Measurements from ENCODE around the gene CORO1C. TPM values are rescaled to one million over a fixed set of nuclear protein-coding genes. Genes with fewer than 3 reads are reported as not detected.

Gene CORO1C
- total RNA-seq, 4 donors from 2014 or later = 24.7 to 47.6 (median 30.9) TPM

DNA sequence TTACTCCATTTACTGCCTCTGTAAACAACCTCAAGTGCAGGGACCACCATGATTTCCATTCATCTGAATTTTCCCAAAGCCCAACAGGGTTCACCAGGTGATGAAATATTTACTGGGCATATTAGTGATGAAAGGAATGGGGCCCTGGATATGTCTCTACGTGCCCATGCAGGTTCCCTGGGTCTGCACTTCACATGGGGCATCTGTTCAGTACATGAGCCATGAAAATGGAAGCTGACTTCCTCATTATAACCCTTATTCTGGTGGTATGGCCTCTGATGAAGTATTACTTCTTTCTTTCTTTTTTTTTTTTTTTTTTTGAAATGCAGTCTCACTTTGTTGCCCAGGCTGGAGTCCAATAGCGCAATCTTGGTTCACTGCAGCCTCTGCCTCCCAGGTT lies 26.5 kb upstream of the CORO1C start:
- no peak for ATAC-seq
- H3K4me3 ChIP-seq = no peak overlapping the region
- H3K27me3 ChIP-seq = no peaks in the 10 kb centered on the region
- in situ Hi-C loops (cut with MboI; ENCODE audit: low sequenced_read_pairs in 4 of 4) = loop anchor here in 2 of 4 donors (25.0 kb wide), 1 partner anchor 204 kb away; no protein-coding TSS in a partner anchor
- H3K27ac ChIP-seq = no peak overlapping the region
- no peaks in the 10 kb centered on the region for H3K4me1 ChIP-seq
- H3K36me3 ChIP-seq = no peaks in the 10 kb centered on the region
- intact Hi-C loops (cut with DNase I; ENCODE audit: low total_unique reads) = no loop called here
- no peak for DNase-seq
- TF ChIP-seq, protein P1, sequence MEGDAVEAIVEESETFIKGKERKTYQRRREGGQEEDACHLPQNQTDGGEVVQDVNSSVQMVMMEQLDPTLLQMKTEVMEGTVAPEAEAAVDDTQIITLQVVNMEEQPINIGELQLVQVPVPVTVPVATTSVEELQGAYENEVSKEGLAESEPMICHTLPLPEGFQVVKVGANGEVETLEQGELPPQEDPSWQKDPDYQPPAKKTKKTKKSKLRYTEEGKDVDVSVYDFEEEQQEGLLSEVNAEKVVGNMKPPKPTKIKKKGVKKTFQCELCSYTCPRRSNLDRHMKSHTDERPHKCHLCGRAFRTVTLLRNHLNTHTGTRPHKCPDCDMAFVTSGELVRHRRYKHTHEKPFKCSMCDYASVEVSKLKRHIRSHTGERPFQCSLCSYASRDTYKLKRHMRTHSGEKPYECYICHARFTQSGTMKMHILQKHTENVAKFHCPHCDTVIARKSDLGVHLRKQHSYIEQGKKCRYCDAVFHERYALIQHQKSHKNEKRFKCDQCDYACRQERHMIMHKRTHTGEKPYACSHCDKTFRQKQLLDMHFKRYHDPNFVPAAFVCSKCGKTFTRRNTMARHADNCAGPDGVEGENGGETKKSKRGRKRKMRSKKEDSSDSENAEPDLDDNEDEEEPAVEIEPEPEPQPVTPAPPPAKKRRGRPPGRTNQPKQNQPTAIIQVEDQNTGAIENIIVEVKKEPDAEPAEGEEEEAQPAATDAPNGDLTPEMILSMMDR (IDR thresholded peaks at IDR 0.05 in 4 of 5, conservative IDR thresholded peaks at IDR 0.05 in 1 of 5) = no peak
- no peak for TF ChIP-seq POLR2A (IDR thresholded peaks at IDR 0.05)
- no peaks in the 10 kb centered on the region for H3K9me3 ChIP-seq

DNA sequence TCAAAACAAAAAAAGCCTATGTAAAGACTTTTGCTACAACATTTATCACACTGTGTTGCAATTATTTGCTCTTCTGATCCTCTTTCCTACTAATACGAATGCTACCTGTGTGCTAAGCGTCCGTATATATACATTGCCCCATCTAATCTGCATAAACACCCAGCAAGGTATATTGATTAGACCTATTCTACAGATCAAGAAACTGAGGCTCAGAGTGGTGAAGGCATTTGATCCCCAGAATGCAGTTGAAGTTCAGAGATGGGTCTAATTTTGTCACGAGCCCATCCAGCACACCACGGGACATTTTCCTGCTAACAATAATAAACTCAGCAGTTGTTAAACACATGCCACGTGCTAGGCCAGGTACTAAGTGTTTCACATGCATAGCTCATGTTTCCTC lies 25.1 kb upstream of the CORO1C start:
- intact Hi-C loops (cut with DNase I; ENCODE audit: low total_unique reads) (no loop called here), in situ Hi-C loops (cut with MboI; ENCODE audit: low sequenced_read_pairs in 4 of 4) (loop anchor here in 2 of 4 donors (25.0 kb wide), 1 partner anchor 206 kb away; no protein-coding TSS in a partner anchor)

DNA sequence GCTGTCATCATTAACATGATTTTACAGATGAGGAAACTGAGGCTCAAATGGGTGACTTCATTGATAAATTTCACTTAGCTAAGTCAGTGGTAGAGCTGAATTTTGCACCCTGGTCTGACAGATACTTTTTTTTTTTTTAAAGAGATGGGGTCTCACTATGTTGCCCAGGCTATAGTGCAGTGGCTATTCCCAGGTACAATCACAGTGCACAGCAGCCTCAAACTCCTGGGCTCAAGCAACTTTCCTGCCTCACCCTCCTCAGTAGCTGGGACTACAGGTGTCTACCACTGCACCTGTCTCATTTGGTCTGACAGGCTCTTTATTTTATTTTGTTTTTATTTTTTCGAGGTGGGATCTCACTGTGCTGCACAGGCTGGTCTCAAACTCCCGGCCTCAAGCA lies 24.2 kb upstream of the CORO1C start:
- in situ Hi-C loops (cut with MboI; ENCODE audit: low sequenced_read_pairs in 4 of 4) = loop anchor here in 2 of 4 donors (25.0 kb wide), 1 partner anchor 207 kb away; no protein-coding TSS in a partner anchor
- no peak for DNase-seq
- TF ChIP-seq POLR2A (IDR thresholded peaks at IDR 0.05) = no peak
- TF ChIP-seq, protein P1 (IDR thresholded peaks at IDR 0.05 in 4 of 5, conservative IDR thresholded peaks at IDR 0.05 in 1 of 5) = no peak

More for the DNA sequence above, 25.1 kb upstream of the CORO1C start:
- no peak overlapping the region for H3K4me3 ChIP-seq
- H3K36me3 ChIP-seq = no peaks in the 10 kb centered on the region
- H3K27me3 ChIP-seq = no peaks in the 10 kb centered on the region
- no peak for DNase-seq
- no peak overlapping the region for H3K27ac ChIP-seq
- no peaks in the 10 kb centered on the region for H3K4me1 ChIP-seq
- no peak for ATAC-seq
- TF ChIP-seq, protein P1 (IDR thresholded peaks at IDR 0.05 in 4 of 5, conservative IDR thresholded peaks at IDR 0.05 in 1 of 5) = no peak
- TF ChIP-seq POLR2A (IDR thresholded peaks at IDR 0.05) = no peak
- no peaks in the 10 kb centered on the region for H3K9me3 ChIP-seq

DNA sequence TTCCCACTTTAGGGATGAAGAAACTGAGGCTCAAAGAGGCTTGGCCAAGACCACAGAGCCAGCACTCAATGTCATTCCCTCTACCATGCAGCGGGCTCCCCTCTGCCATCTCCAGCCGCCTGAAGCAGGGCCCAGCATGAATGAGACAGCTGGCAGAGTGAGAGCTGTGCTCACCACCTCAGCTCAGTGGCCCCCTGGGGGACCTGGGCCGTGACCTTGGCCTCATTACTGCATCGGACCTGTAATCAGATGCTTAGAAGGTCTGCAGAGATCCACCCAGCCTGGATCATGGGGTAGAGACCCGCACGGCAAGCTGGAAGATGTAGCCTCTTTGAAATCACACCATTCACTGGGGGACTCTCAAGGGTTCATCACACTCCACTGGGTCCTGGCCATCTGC lies 22.7 kb upstream of the CORO1C start:
- H3K27me3 ChIP-seq = no peaks in the 10 kb centered on the region
- peaks cover 0 to 3% of the 10 kb centered on the region in 2 donors for H3K4me1 ChIP-seq
- intact Hi-C loops (cut with DNase I; ENCODE audit: low total_unique reads) (no loop called here), in situ Hi-C loops (cut with MboI; ENCODE audit: low sequenced_read_pairs in 4 of 4) (loop anchor here in 2 of 4 donors (25.0 kb wide), 1 partner anchor 208 kb away; no protein-coding TSS in a partner anchor)
- DNase-seq (no peak), ATAC-seq (no peak)
- no peaks in the 10 kb centered on the region for H3K36me3 ChIP-seq
- no peak overlapping the region for H3K27ac ChIP-seq
- no peaks in the 10 kb centered on the region for H3K9me3 ChIP-seq
- no peak overlapping the region for H3K4me3 ChIP-seq
- no peak for TF ChIP-seq POLR2A (IDR thresholded peaks at IDR 0.05)
- TF ChIP-seq, protein P1 (IDR thresholded peaks at IDR 0.05 in 4 of 5, conservative IDR thresholded peaks at IDR 0.05 in 1 of 5) = no peak

More for the DNA sequence above, 24.2 kb upstream of the CORO1C start:
- H3K36me3 ChIP-seq = no peaks in the 10 kb centered on the region
- no peak overlapping the region for H3K4me3 ChIP-seq
- no peaks in the 10 kb centered on the region for H3K9me3 ChIP-seq
- no peak overlapping the region for H3K27ac ChIP-seq
- H3K4me1 ChIP-seq = peaks cover 0 to 2% of the 10 kb centered on the region in 2 donors
- ATAC-seq = no peak
- H3K27me3 ChIP-seq = no peaks in the 10 kb centered on the region
- intact Hi-C loops (cut with DNase I; ENCODE audit: low total_unique reads) = no loop called here

DNA sequence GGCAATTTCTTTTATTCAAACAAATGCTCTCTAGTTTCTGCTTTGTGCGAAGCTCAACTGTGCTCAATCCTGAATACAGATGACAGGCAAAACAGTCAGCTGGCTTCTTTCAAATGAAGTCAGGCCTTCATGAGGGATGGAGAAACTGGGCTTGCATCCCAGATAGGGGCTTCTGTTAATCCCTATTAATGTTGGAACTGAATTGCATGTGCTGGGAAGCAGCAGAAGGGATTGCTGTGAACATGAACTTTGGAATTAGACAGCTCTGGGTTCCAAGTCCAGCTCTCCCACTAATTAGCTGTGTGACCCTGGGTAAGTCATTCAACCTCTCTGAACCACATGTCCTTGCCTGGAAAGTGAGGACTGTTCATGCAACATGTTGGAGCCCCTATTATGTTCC lies 21.1 kb upstream of the CORO1C start:
- DNase-seq (no peak), ATAC-seq (no peak)
- H3K4me1 ChIP-seq = peaks cover 0 to 3% of the 10 kb centered on the region in 2 donors
- TF ChIP-seq, protein P1 (IDR thresholded peaks at IDR 0.05 in 4 of 5, conservative IDR thresholded peaks at IDR 0.05 in 1 of 5) = no peak
- TF ChIP-seq POLR2A (IDR thresholded peaks at IDR 0.05) = no peak
- no peaks in the 10 kb centered on the region for H3K9me3 ChIP-seq
- no peak overlapping the region for H3K4me3 ChIP-seq
- no peaks in the 10 kb centered on the region for H3K27me3 ChIP-seq
- no peaks in the 10 kb centered on the region for H3K36me3 ChIP-seq
- H3K27ac ChIP-seq = no peak overlapping the region
- in situ Hi-C loops (cut with MboI; ENCODE audit: low sequenced_read_pairs in 4 of 4) (loop anchor here in 2 of 4 donors (25.0 kb wide), 1 partner anchor 210 kb away; no protein-coding TSS in a partner anchor), intact Hi-C loops (cut with DNase I; ENCODE audit: low total_unique reads) (no loop called here)
